Mesendoderm (in vitro differentiated cells): Measurements from ENCODE around the gene MARK4.

Experiments
- DNase-seq: peaks from one replicate; pipeline ENCODE4 v3.0.0; 2013
- H2AK5ac ChIP-seq: 2 replicates; pipeline ENCODE4 v1.6.1; 2013; ENCODE audit warnings: low read length, inconsistent platforms
- H2BK120ac ChIP-seq: 2 replicates; pipeline ENCODE4 v1.6.1; 2013; ENCODE audit warnings: low read depth, mild to moderate bottlenecking, low read length, moderate library complexity, mixed read lengths
- H2BK15ac ChIP-seq: replicated peaks from 2 replicates; pipeline ENCODE4 v1.6.1; 2013; ENCODE audit warnings: low read depth, mild to moderate bottlenecking, moderate library complexity
- H2BK5ac ChIP-seq: 2 replicates; pipeline ENCODE4 v1.6.1; 2013; ENCODE audit warnings: low read length, inconsistent platforms
- H3K18ac ChIP-seq: 2 replicates; pipeline ENCODE4 v1.6.1; 2013; ENCODE audit warnings: mild to moderate bottlenecking, low read length, mixed read lengths
- H3K23ac ChIP-seq: one replicate; pipeline ENCODE4 v1.6.1; 2013; ENCODE audit warnings: low read length
- H3K27ac ChIP-seq: 2 replicates; pipeline ENCODE4 v1.5.1; 2013; ENCODE audit warnings: low read depth, mild to moderate bottlenecking, inconsistent platforms, low read length, moderate library complexity
- H3K27me3 ChIP-seq: 2 replicates; pipeline ENCODE4 v1.6.1; 2013; ENCODE audit warnings: low read length, control low read depth, mild to moderate bottlenecking, inconsistent platforms; ENCODE audit not compliant: insufficient read depth, poor library complexity
- H3K36me3 ChIP-seq: 2 replicates; pipeline ENCODE4 v1.6.1; 2013; ENCODE audit warnings: low read length, inconsistent platforms; ENCODE audit not compliant: control insufficient read depth, insufficient read depth
- H3K4ac ChIP-seq: one replicate; pipeline ENCODE4 v1.6.1; 2013; ENCODE audit warnings: low read depth, mild to moderate bottlenecking, low read length, moderate library complexity
- H3K4me1 ChIP-seq: 2 replicates; pipeline ENCODE4 v1.6.1; 2013; ENCODE audit warnings: low read depth, low read length, inconsistent platforms; ENCODE audit not compliant: control insufficient read depth
- H3K4me2 ChIP-seq: 2 replicates; pipeline ENCODE4 v1.6.1; 2013; ENCODE audit warnings: low read length
- H3K4me3 ChIP-seq: 2 replicates; pipeline ENCODE4 v1.5.1; 2013; ENCODE audit warnings: mild to moderate bottlenecking, low read length
- H3K56ac ChIP-seq: one replicate; pipeline ENCODE4 v1.6.1; 2013; ENCODE audit warnings: low read length
- H3K79me1 ChIP-seq: 2 replicates; pipeline ENCODE4 v1.6.1; 2013; ENCODE audit warnings: low read length, inconsistent platforms
- H3K79me2 ChIP-seq: 2 replicates; pipeline ENCODE4 v1.6.1; 2013; ENCODE audit warnings: mild to moderate bottlenecking, low read length; ENCODE audit not compliant: control insufficient read depth, insufficient read depth
- H3K9ac ChIP-seq: 2 replicates; pipeline ENCODE4 v1.6.1; 2013; ENCODE audit warnings: low read length, inconsistent platforms
- H4K5ac ChIP-seq: one replicate; pipeline ENCODE4 v1.6.1; 2013; ENCODE audit warnings: low read length
- H4K8ac ChIP-seq: one replicate; pipeline ENCODE4 v1.6.1; 2013; ENCODE audit warnings: low read depth, mild to moderate bottlenecking, control low read depth, low read length, moderate library complexity
- WGBS: extraction: QIAGEN DNeasy Blood & Tissue Kit; methylation state at CpG from one replicate; pipeline ENCODE4 v1.1.7; 2013; ENCODE audit warnings: low lambda C conversion rate, missing lambda C conversion rate; ENCODE audit not compliant: insufficient coverage; ENCODE audit errors: extremely low coverage; 5-methylcytosine and 5-hydroxymethylcytosine counted together

MARK4 gene

GRCh38 chr19:45352914-45353796 is 102.1 kb downstream of the MARK4 start:
- Histone ChIP-seq H4K5ac (no peak overlapping the region), H3K4ac (no peak overlapping the region), H3K23ac (no peak overlapping the region), H3K4me2 (no peak overlapping the region), H3K27me3 (no peaks in the 10 kb centered on the region), H3K56ac (no peak overlapping the region), H2BK120ac (no peak overlapping the region), H3K9ac (no peak overlapping the region), H3K27ac (no peak overlapping the region), H2AK5ac (no peak overlapping the region), H4K8ac (no peak overlapping the region), H3K36me3 (peaks cover 14% of the 10 kb centered on the region), H3K18ac (no peak overlapping the region), H3K4me3 (no peak overlapping the region), H3K4me1 (no peaks in the 10 kb centered on the region), H2BK15ac (no peak overlapping the region), H2BK5ac (no peak overlapping the region), H3K79me1 (no peaks in the 10 kb centered on the region), H3K79me2 (no peaks in the 10 kb centered on the region)
- DNase-seq, result no peak
- no CpG with 5 or more reads among the region's 20 CpGs for WGBS

DNA sequence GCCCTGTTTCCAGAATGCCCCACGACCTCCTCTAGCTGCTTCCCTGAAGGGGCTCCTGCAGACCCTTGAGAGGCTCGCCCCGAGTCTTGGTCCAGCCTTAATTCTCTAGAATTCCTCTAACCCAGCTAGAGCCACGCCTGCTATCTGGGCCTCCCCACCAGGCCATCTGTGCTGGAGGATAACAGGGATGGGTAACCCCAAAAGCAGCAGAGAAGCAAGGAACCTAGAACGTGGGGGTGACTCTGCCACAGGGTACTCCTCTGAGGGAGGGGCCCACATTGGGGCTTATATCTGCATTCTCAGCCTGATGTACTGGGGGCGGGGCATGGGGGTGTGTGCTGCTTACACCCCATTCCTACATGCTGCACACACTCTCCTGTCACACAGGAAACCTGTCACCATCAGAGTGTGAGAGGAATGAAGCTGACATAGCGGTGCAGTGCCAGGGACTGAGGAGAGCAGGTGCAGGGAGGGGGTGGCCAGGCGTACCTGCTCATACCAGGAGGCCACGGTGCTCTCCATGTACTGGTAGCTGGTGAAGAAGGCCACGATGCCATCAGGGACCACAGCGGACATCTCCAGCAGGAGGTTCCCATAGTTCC is 103.3 kb downstream of the MARK4 start:
- H3K4me2 ChIP-seq, result no peak overlapping the region
- H3K18ac ChIP-seq, result no peak overlapping the region
- H3K4me3 ChIP-seq, result no peak overlapping the region
- no peak overlapping the region for H3K56ac ChIP-seq
- H3K79me1 ChIP-seq, result no peaks in the 10 kb centered on the region
- no CpG with 5 or more reads among the region's 11 CpGs for WGBS
- no peak overlapping the region for H3K4ac ChIP-seq
- no peak overlapping the region for H3K23ac ChIP-seq
- no peak overlapping the region for H2AK5ac ChIP-seq
- H3K9ac ChIP-seq, result no peak overlapping the region
- H3K79me2 ChIP-seq, result no peaks in the 10 kb centered on the region
- H3K27me3 ChIP-seq, result no peaks in the 10 kb centered on the region
- no peak overlapping the region for H2BK15ac ChIP-seq
- no peak overlapping the region for H4K8ac ChIP-seq
- peaks cover 18% of the 10 kb centered on the region for H3K36me3 ChIP-seq
- H3K4me1 ChIP-seq, result no peaks in the 10 kb centered on the region
- no peak for DNase-seq
- no peak overlapping the region for H3K27ac ChIP-seq
- H2BK5ac ChIP-seq, result no peak overlapping the region
- no peak overlapping the region for H2BK120ac ChIP-seq
- H4K5ac ChIP-seq, result no peak overlapping the region
